Right cardiac atrium (tissue), 5 donors: ENCODE results near the gene ALOXE3. TPM values are rescaled to one million over a fixed set of nuclear protein-coding genes. Genes with fewer than 3 reads are reported as not detected.
A peak's percentile ranks its signal among the peaks of the same experiment; 100 is the strongest.
"Not testable (repeated sequence)": the region's sequence is repeated elsewhere in the genome, so short reads cannot be mapped to it uniquely, and the experiment has no call there.

Experiments
- ATAC-seq, 2 donors: fragments of 200-7000 bp; cut with Tn5 transposase; one replicate each; pipeline versions ENCODE4 v1.8.0 to v1.9.1; 2020; ENCODE audit warnings: moderate library complexity in 2 of 2, mild to moderate bottlenecking in 1 of 2
- DNase-seq, 3 donors: peaks; one replicate each; pipeline ENCODE4 v3.0.0-alpha.2; 2020
- H3K27ac ChIP-seq: one replicate; pipeline ENCODE4 v1.5.1; 2013; ENCODE audit warnings: mild to moderate bottlenecking, low read length, control low read depth, moderate library complexity
- H3K27me3 ChIP-seq: one replicate; pipeline ENCODE4 v1.6.1; 2013; ENCODE audit not compliant: control insufficient read depth, insufficient read depth
- H3K4me1 ChIP-seq: one replicate; pipeline ENCODE4 v1.6.1; 2013; ENCODE audit warnings: low read length; ENCODE audit not compliant: control insufficient read depth, insufficient read depth
- H3K4me3 ChIP-seq: one replicate; pipeline ENCODE4 v1.5.1; 2013; ENCODE audit warnings: low read length, control low read depth
- H3K9me3 ChIP-seq: one replicate; pipeline ENCODE4 v1.6.1; 2013; ENCODE audit warnings: low read length; ENCODE audit not compliant: control insufficient read depth
- WGBS: extraction: QIAGEN DNeasy Blood & Tissue Kit; methylation state at CpG from one replicate; pipeline ENCODE4 v1.1.7; 2013; 5-methylcytosine and 5-hydroxymethylcytosine counted together
- intact Hi-C, 4 donors: fragments of 100-400 bp; cut with DNase I; formaldehyde crosslinking; loops; one replicate each; pipeline versions ENCODE4 v1.11.0 to v1.14.0; 2022 to 2023
- polyA plus RNA-seq: library from polyadenylated mRNA; stranded (reverse); fragments of 200-250 nt; gene quantifications from one replicate; pipeline ENCODE4 v1.2.3, GENCODE V29; 2013
- total RNA-seq, 4 donors: library from RNA; stranded (reverse); fragmentation: NEBNext Ultra II Directional; extraction: Animal tissue kit (Norgen Biotek cat#: 25700); gene quantifications; one replicate each; pipeline ENCODE4 v1.2.1, GENCODE V29; 2021
- donor health status: healthy with polysubstance abuse.
- donor health status: DM: no; HTN: yes; CAD: no.
- donor health status: DM: no; HTN: no; CAD: no.
- donor health status: DM: no; HTN: yes; CAD: no; lungs with severe emphysema.
- donor health status: DM: yes; HTN: yes; CAD: no.

The ALOXE3 gene
- total and polyA plus RNA-seq, 5 donors, result not detected

GRCh38 chr17:8087075-8087951, 31.0 kb downstream of the ALOXE3 start, which contains the start of gene ALOX12B:
Gene ALOX12B, minus strand, starts transcription at chr17:8087716. Its CDS starts 274 bp downstream, at chr17:8087442.
- Histone ChIP-seq H3K9me3 (no peaks in the 10 kb centered on the region), H3K27me3 (no peaks in the 10 kb centered on the region), H3K4me1 (no peaks in the 10 kb centered on the region), H3K4me3 (no peak within 1 kb of the TSS), H3K27ac (no peak within 1 kb of the TSS)
- ATAC-seq (no peak), DNase-seq (peak in 1 of 3 donors; percentile 39)
- WGBS, result 79% methylated on average over 20 of the region's 20 CpGs
- intact Hi-C loops, result no loop called here

GRCh38 chr17:8084250-8084649, 34.1 kb downstream of the ALOXE3 start:
- no peak for DNase-seq
- H3K9me3 ChIP-seq, result no peaks in the 10 kb centered on the region
- no peak for ATAC-seq
- intact Hi-C loops, result loop anchor here in 1 of 4 donors (5.0 kb wide), 1 partner anchor 33 kb away; the partner anchor contains the start of gene ALOXE3
- H3K4me3 ChIP-seq, result no peak overlapping the region
- H3K27me3 ChIP-seq, result no peaks in the 10 kb centered on the region
- WGBS, result 83% methylated on average over 6 of the region's 6 CpGs
- H3K4me1 ChIP-seq, result no peaks in the 10 kb centered on the region
- no peak overlapping the region for H3K27ac ChIP-seq

- intact Hi-C loops, result loop anchor here in 1 of 4 donors (5.0 kb wide), 1 partner anchor 35 kb away; the partner anchor contains the start of gene ALOXE3
- no peaks in the 10 kb centered on the region for H3K9me3 ChIP-seq
- no peak overlapping the region for H3K27ac ChIP-seq
- no peaks in the 10 kb centered on the region for H3K27me3 ChIP-seq
- 74% methylated on average over 10 of the region's 10 CpGs for WGBS
- ATAC-seq, result no peak
- H3K4me3 ChIP-seq, result no peak overlapping the region
- H3K4me1 ChIP-seq, result no peaks in the 10 kb centered on the region
- no peak for DNase-seq
These were observed 36.0 kb downstream of the ALOXE3 start for GRCh38 chr17:8082292-8082691.

GRCh38 chr17:8081876-8082275, 36.4 kb downstream of the ALOXE3 start:
- no peak overlapping the region for H3K27ac ChIP-seq
- intact Hi-C loops, result loop anchor here in 1 of 4 donors (5.0 kb wide), 1 partner anchor 35 kb away; the partner anchor contains the start of gene ALOXE3
- no peaks in the 10 kb centered on the region for H3K9me3 ChIP-seq
- no peaks in the 10 kb centered on the region for H3K4me1 ChIP-seq
- ATAC-seq (no peak), DNase-seq (no peak)
- no peaks in the 10 kb centered on the region for H3K27me3 ChIP-seq
- 91% methylated on average over 3 of the region's 3 CpGs for WGBS
- H3K4me3 ChIP-seq, result no peak overlapping the region

- Histone ChIP-seq H3K27me3 (no peaks in the 10 kb centered on the region), H3K27ac (no peak overlapping the region), H3K4me1 (no peaks in the 10 kb centered on the region), H3K4me3 (no peak overlapping the region), H3K9me3 (no peaks in the 10 kb centered on the region)
- DNase-seq (no peak), ATAC-seq (peak in 1 of 2 donors; percentile 11)
- intact Hi-C loops, result loop anchor here in 1 of 4 donors (5.0 kb wide), 1 partner anchor 36 kb away; the partner anchor contains the start of gene ALOXE3
- WGBS, result 37% methylated on average over 17 of the region's 17 CpGs
These were observed 37.5 kb downstream of the ALOXE3 start for GRCh38 chr17:8080799-8081219.

- H3K9me3 ChIP-seq, result no peaks in the 10 kb centered on the region
- H3K27ac ChIP-seq, result no peak overlapping the region
- H3K4me3 ChIP-seq, result no peak overlapping the region
- ATAC-seq (peak in 1 of 2 donors; percentile 22), DNase-seq (no peak)
- intact Hi-C loops, result loop anchor here in 1 of 4 donors (5.0 kb wide), 1 partner anchor 37 kb away; the partner anchor contains the start of gene ALOXE3
- H3K4me1 ChIP-seq, result no peaks in the 10 kb centered on the region
- no peaks in the 10 kb centered on the region for H3K27me3 ChIP-seq
- 17% methylated on average over 25 of the region's 25 CpGs for WGBS
These were observed 38.0 kb downstream of the ALOXE3 start for GRCh38 chr17:8080208-8080798.

GRCh38 chr17:8079291-8080207, 38.8 kb downstream of the ALOXE3 start:
- no peaks in the 10 kb centered on the region for H3K27me3 ChIP-seq
- H3K4me1 ChIP-seq, result no peaks in the 10 kb centered on the region
- intact Hi-C loops, result loop anchor here in 1 of 4 donors (5.0 kb wide), 1 partner anchor 38 kb away; the partner anchor contains the start of gene ALOXE3
- WGBS, result 1% methylated on average over 87 of the region's 87 CpGs
- H3K27ac ChIP-seq, result no peak overlapping the region
- no peaks in the 10 kb centered on the region for H3K9me3 ChIP-seq
- H3K4me3 ChIP-seq, result peak overlapping the region; percentile 2
- ATAC-seq (peak; percentile 84 to 89), DNase-seq (peak; percentile 71 to 91 (median 85))

GRCh38 chr17:8077939-8078338, 40.4 kb downstream of the ALOXE3 start:
- H3K4me1 ChIP-seq, H3K27me3 ChIP-seq, ATAC-seq, H3K4me3 ChIP-seq, DNase-seq, H3K9me3 ChIP-seq, intact Hi-C loops, H3K27ac ChIP-seq: not testable (repeated sequence)
- 90% methylated on average over 5 of the region's 5 CpGs for WGBS

GRCh38 chr17:8076502-8077266, 41.6 kb downstream of the ALOXE3 start:
- Histone ChIP-seq H3K4me1 (no peaks in the 10 kb centered on the region), H3K4me3 (no peak overlapping the region), H3K9me3 (no peaks in the 10 kb centered on the region), H3K27ac (no peak overlapping the region), H3K27me3 (no peaks in the 10 kb centered on the region)
- intact Hi-C loops, result no loop called here
- DNase-seq (no peak), ATAC-seq (no peak)
- 88% methylated on average over 13 of the region's 13 CpGs for WGBS
